ENCODE data around the gene IPO7. TPM values are rescaled to one million over a fixed set of nuclear protein-coding genes. Genes with fewer than 3 reads are reported as not detected.

IPO7 gene
- polyA plus RNA-seq, 1 experiment: 80.6 TPM

- H3K4me3 ChIP-seq (ENCODE audit: low read depth, low read length): no peak overlapping the region
- CTCF ChIA-PET: interaction anchor here (1.1 kb wide), 1 partner anchor 15 kb away, joined by 3 read pairs; no protein-coding TSS in a partner anchor
- no peaks in the 10 kb centered on the region for H3K27me3 ChIP-seq (ENCODE audit: control insufficient read depth, insufficient read depth, low read length)
- POLR2A ChIA-PET: no interaction called here
- TF ChIP-seq CTCF (IDR thresholded peaks at IDR 0.05; ENCODE audit: low read depth, low read length): no peak
- H3K9me3 ChIP-seq (ENCODE audit: control insufficient read depth, insufficient read depth, low read length): no peaks in the 10 kb centered on the region
- no peak for DNase-seq (ENCODE audit: low read depth, low spot score)
- no peak overlapping the region for H3K27ac ChIP-seq (ENCODE audit: low read depth, low read length)
Observed at GRCh38 chr11:9367551-9367950, 16.9 kb upstream of the IPO7 start.

- no peak for TF ChIP-seq CTCF (IDR thresholded peaks at IDR 0.05; ENCODE audit: low read depth, low read length)
- Histone ChIP-seq H3K27me3 (ENCODE audit: control insufficient read depth, insufficient read depth, low read length) (no peaks in the 10 kb centered on the region), H3K9me3 (ENCODE audit: control insufficient read depth, insufficient read depth, low read length) (no peaks in the 10 kb centered on the region; the same call in 1 of the 2 replicates), H3K4me3 (ENCODE audit: low read depth, low read length) (no peak overlapping the region), H3K27ac (ENCODE audit: low read depth, low read length) (no peak overlapping the region)
- ChIA-PET CTCF (no interaction called here), POLR2A (no interaction called here)
- no peak for DNase-seq (ENCODE audit: low read depth, low spot score)
Observed at GRCh38 chr11:9377036-9377435, 7.4 kb upstream of the IPO7 start.

GRCh38 chr11:9379041-9379440, 5.4 kb upstream of the IPO7 start:
- H3K27ac ChIP-seq (ENCODE audit: low read depth, low read length): no peak overlapping the region
- no peaks in the 10 kb centered on the region for H3K9me3 ChIP-seq (ENCODE audit: control insufficient read depth, insufficient read depth, low read length)
- H3K27me3 ChIP-seq (ENCODE audit: control insufficient read depth, insufficient read depth, low read length): no peaks in the 10 kb centered on the region
- TF ChIP-seq CTCF (IDR thresholded peaks at IDR 0.05; ENCODE audit: low read depth, low read length): no peak
- no peak for DNase-seq (ENCODE audit: low read depth, low spot score)
- H3K4me3 ChIP-seq (ENCODE audit: low read depth, low read length): no peak overlapping the region
- CTCF ChIA-PET: no interaction called here
- POLR2A ChIA-PET: no interaction called here

GRCh38 chr11:9380773-9381172, 3.7 kb upstream of the IPO7 start:
- CTCF ChIA-PET: no interaction called here
- no peak for DNase-seq (ENCODE audit: low read depth, low spot score)
- Histone ChIP-seq H3K27ac (ENCODE audit: low read depth, low read length) (no peak overlapping the region), H3K9me3 (ENCODE audit: control insufficient read depth, insufficient read depth, low read length) (no peaks in the 10 kb centered on the region; the same call in 1 of the 2 replicates), H3K27me3 (ENCODE audit: control insufficient read depth, insufficient read depth, low read length) (no peaks in the 10 kb centered on the region), H3K4me3 (ENCODE audit: low read depth, low read length) (no peak overlapping the region)
- POLR2A ChIA-PET: interaction anchor here (1.1 kb wide), 1 partner anchor 80 kb away, joined by 5 read pairs; the partner anchor contains the start of gene ZNF143
- no peak for TF ChIP-seq CTCF (IDR thresholded peaks at IDR 0.05; ENCODE audit: low read depth, low read length)

GRCh38 chr11:9385327-9385899, 961 bp downstream of the IPO7 start:
- no peak for DNase-seq (ENCODE audit: low read depth, low spot score)
- Histone ChIP-seq H3K4me3 (ENCODE audit: low read depth, low read length) (peak overlapping the region; percentile 93), H3K27me3 (ENCODE audit: control insufficient read depth, insufficient read depth, low read length) (no peaks in the 10 kb centered on the region), H3K9me3 (ENCODE audit: control insufficient read depth, insufficient read depth, low read length) (no peaks in the 10 kb centered on the region; the same call in 1 of the 2 replicates), H3K27ac (ENCODE audit: low read depth, low read length) (peak overlapping the region; percentile 89)
- TF ChIP-seq CTCF (IDR thresholded peaks at IDR 0.05; ENCODE audit: low read depth, low read length): no peak; the same call in 1 of the 2 replicates
- ChIA-PET CTCF (interaction anchor here (0.8 to 2.2 kb wide), 8 partner anchors 13 to 248 kb away, joined by 3 to 8 read pairs (median 4); no protein-coding TSS in a partner anchor), POLR2A (interaction anchor here (0.5 to 2.2 kb wide), 10 partner anchors 21 to 216 kb away, joined by 3 to 18 read pairs (median 6); partner anchors contain the start of genes DENND5A, TMEM41B, WEE1 and ZNF143)
